A673 (cell line): Measurements from ENCODE around the gene AKAP6. TPM values are rescaled to one million over a fixed set of nuclear protein-coding genes. Genes with fewer than 3 reads are reported as not detected.

ENCODE experiments used
- BruUV-seq: library from RNA; stranded (reverse); fragments of 400-500 nt; replicated peaks from 2 replicates; lab custom pipeline; 2021; lab: Mats Ljungman, UMichigan
- CTCF ChIA-PET: fragments of 300-600 bp; sonication (Branson Sonifier 250); formaldehyde crosslinking; loops from one replicate; lab custom pipeline; 2022; ENCODE audit warnings: antibody characterized with exemption; lab: Charles Lee
- POLR2A ChIA-PET: fragments of 300-600 bp; sonication (Branson Sonifier 250); formaldehyde crosslinking; loops from one replicate; lab custom pipeline; 2022; ENCODE audit warnings: antibody characterized with exemption; ENCODE audit not compliant: low non-redundant PET; lab: Charles Lee
- DNase-seq: peaks from one replicate; pipeline ENCODE4 v3.0.0-alpha.2; 2015; ENCODE audit warnings: low spot score
- H3K27ac ChIP-seq: fragments of 200-600 bp; sonication (generic); 2 replicates; pipeline ENCODE4 v1.5.1; 2016; ENCODE audit warnings: mixed run types, low read depth, mild to moderate bottlenecking, mixed read lengths, antibody characterized with exemption, low read length; ENCODE audit not compliant: poor library complexity, severe bottlenecking
- H3K27me3 ChIP-seq: fragments of 200-600 bp; sonication (generic); replicated peaks from 2 replicates; pipeline ENCODE4 v1.6.1; 2017; ENCODE audit warnings: mixed run types, low read depth, mild to moderate bottlenecking, mixed read lengths, antibody characterized with exemption, low read length; ENCODE audit not compliant: insufficient read depth, poor library complexity
- H3K36me3 ChIP-seq: fragments of 200-600 bp; sonication (generic); 2 replicates; pipeline ENCODE4 v1.6.1; 2016; ENCODE audit warnings: mixed run types, mild to moderate bottlenecking, mixed read lengths, antibody characterized with exemption, low read length; ENCODE audit not compliant: insufficient read depth, poor library complexity, severe bottlenecking
- H3K4me1 ChIP-seq: fragments of 200-600 bp; sonication (generic); 2 replicates; pipeline ENCODE4 v1.6.1; 2017; ENCODE audit warnings: mixed run types, mild to moderate bottlenecking, mixed read lengths, antibody characterized with exemption, low read length; ENCODE audit not compliant: insufficient read depth, poor library complexity, severe bottlenecking
- H3K4me3 ChIP-seq: fragments of 200-600 bp; sonication (generic); 2 replicates; pipeline ENCODE4 v1.5.1; 2016; ENCODE audit warnings: low read depth, mixed run types, mild to moderate bottlenecking, mixed read lengths, low read length; ENCODE audit not compliant: poor library complexity, severe bottlenecking
- H3K9me3 ChIP-seq: fragments of 200-600 bp; sonication (generic); 2 replicates; pipeline ENCODE4 v1.6.1; 2016; ENCODE audit warnings: mixed run types, low read depth, mild to moderate bottlenecking, mixed read lengths, antibody characterized with exemption, low read length; ENCODE audit not compliant: poor library complexity, severe bottlenecking
- CTCF ChIP-seq: fragments of 300-800, 200-600 bp; sonication (generic); conservative IDR thresholded peaks from 2 replicates; pipeline ENCODE4 v1.5.1; 2017; ENCODE audit warnings: low read depth, mild to moderate bottlenecking, antibody characterized with exemption, low read length, moderate library complexity, mixed read lengths
- EZH2 ChIP-seq: fragments of 200-600 bp; sonication (generic); IDR thresholded peaks from 2 replicates; pipeline ENCODE4 v1.6.1; 2017; ENCODE audit warnings: borderline replicate concordance, low read depth, mild to moderate bottlenecking, mixed read lengths, antibody characterized with exemption, low read length; ENCODE audit not compliant: poor library complexity, severe bottlenecking
- intact Hi-C: fragments of 100-400 bp; cut with micrococcal nuclease; formaldehyde crosslinking; loops from one replicate; pipeline ENCODE4 v1.10.0; 2022; ENCODE audit not compliant: unreplicated experiment
- total RNA-seq: library from RNA; stranded (reverse); gene quantifications from 2 replicates; pipeline ENCODE4 v1.2.3, GENCODE V29; 2021

The AKAP6 gene
- total RNA-seq, 1 experiment from 2014 or later = 0.73 TPM

DNA sequence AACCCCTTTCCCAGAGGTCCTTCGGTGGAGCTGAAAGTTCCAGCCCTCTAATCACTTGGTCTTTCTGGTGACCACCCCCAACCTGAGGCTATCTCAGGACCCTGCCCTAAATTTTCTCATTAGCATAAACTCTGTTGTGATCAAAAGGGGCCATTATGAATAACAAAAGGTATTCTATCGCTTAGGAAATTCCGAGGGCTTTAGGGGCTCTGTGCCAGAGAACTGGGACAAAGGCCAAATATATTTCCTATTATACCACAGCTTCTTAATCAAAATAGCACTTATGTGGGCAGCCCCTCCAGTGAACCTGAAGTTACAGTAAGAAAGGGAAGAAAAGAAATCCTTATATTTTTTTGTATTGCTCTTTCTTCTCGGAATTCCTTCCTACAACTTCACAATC, 484.3 kb downstream of the AKAP6 start:
- H3K4me1 ChIP-seq = peaks cover 32% of the 10 kb centered on the region
- H3K4me3 ChIP-seq = no peak overlapping the region
- CTCF ChIA-PET = no interaction called here
- H3K36me3 ChIP-seq = no peaks in the 10 kb centered on the region
- intact Hi-C loops = no loop called here
- no peaks in the 10 kb centered on the region for H3K27me3 ChIP-seq
- DNase-seq = peak; percentile 30
- H3K9me3 ChIP-seq = no peaks in the 10 kb centered on the region
- no peak overlapping the region for H3K27ac ChIP-seq
- TF ChIP-seq EZH2 = no peak
- TF ChIP-seq CTCF = no peak
- no TSS peak for BruUV-seq
- POLR2A ChIA-PET = no interaction called here

DNA sequence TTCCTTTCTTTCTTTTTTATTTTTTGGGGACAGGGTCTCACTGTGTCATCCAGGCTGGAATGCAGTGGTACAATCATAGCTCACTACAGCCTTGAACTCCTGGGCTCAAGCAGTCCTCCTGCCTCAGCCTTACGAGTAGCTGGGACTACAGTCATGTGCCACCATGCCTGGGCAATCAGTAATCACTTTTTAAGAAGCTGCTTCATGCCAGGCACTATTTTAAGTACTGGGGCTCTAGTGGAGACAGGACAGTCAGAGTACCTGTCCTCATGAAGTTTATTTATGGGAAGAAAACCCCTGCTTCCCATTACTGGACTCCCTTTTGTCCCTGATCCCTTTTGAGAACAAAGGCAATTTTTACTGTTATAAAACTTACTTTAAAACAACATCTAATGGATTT, 485.6 kb downstream of the AKAP6 start:
- CTCF ChIA-PET = no interaction called here

DNA sequence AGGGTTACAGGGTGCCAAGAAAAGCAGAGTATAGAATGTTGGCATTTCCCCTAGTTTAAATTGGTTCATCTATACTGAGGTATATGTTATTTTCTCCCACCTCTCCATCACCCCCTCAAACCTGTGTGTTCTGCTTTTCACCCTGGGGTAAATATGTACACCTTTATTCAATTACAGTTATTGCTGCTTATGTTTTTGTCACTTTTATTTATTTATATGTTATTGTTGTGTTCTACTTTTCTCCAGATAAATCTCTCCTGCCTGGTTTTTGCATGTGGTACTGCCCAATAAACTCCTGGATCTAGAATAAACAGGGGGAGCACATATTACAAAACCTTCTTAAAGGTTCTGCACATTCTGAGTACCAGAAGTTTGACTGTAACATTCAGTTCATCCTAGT, 487.5 kb downstream of the AKAP6 start:
- TF ChIP-seq CTCF (no peak), EZH2 (no peak)
- no peak overlapping the region for H3K27ac ChIP-seq
- no peak for DNase-seq
- ChIA-PET CTCF (no interaction called here), POLR2A (no interaction called here)
- intact Hi-C loops = no loop called here
- no TSS peak for BruUV-seq
- no peak overlapping the region for H3K4me3 ChIP-seq
- no peaks in the 10 kb centered on the region for H3K36me3 ChIP-seq
- H3K4me1 ChIP-seq = peaks cover 9% of the 10 kb centered on the region
- H3K27me3 ChIP-seq = no peaks in the 10 kb centered on the region
- H3K9me3 ChIP-seq = no peaks in the 10 kb centered on the region

More for the DNA sequence above, 485.6 kb downstream of the AKAP6 start:
- no peak overlapping the region for H3K4me3 ChIP-seq
- H3K4me1 ChIP-seq = peaks cover 20% of the 10 kb centered on the region
- H3K36me3 ChIP-seq = no peaks in the 10 kb centered on the region
- BruUV-seq = no TSS peak
- no peaks in the 10 kb centered on the region for H3K27me3 ChIP-seq
- no peak for DNase-seq
- TF ChIP-seq CTCF (no peak), EZH2 (no peak)
- intact Hi-C loops = no loop called here
- H3K27ac ChIP-seq = no peak overlapping the region
- H3K9me3 ChIP-seq = no peaks in the 10 kb centered on the region
- POLR2A ChIA-PET = no interaction called here
